Activated T-cell treated with anti-CD3 and anti-CD28 coated beads, Interleukin-2, amount 50 U/mL, for 72 hours (primary cell): ENCODE data around the gene GTF3C1. TPM values are rescaled to one million over a fixed set of nuclear protein-coding genes. Genes with fewer than 3 reads are reported as not detected.
A peak's percentile ranks its signal among the peaks of the same experiment; 100 is the strongest.

ENCODE experiments used
- ATAC-seq, 2 donors: fragments of 150-1000 bp; cut with Tn5 transposase; replicated peaks in 1 of 2; 2 replicates each; pipeline ENCODE4 v1.10.0; 2021; ENCODE audit warnings: moderate library complexity in 2 of 2, mild to moderate bottlenecking in 1 of 2
- DNase-seq, 2 donors: peaks; one replicate each; pipeline ENCODE4 v3.0.0; 2021 to 2022; ENCODE audit warnings: mixed read lengths in 1 of 2
- H3K27ac Mint-ChIP-seq: one replicate; pipeline ENCODE4 v1.8.0; 2022; ENCODE audit warnings: mild to moderate bottlenecking, moderate library complexity, mixed read lengths
- H3K27me3 Mint-ChIP-seq: one replicate; pipeline ENCODE4 v1.8.0; 2022; ENCODE audit warnings: low read depth, mixed read lengths
- H3K36me3 Mint-ChIP-seq, 2 donors: one replicate each; pipeline ENCODE4 v1.8.0; 2022; ENCODE audit warnings: mixed read lengths in 2 of 2, mild to moderate bottlenecking in 1 of 2; ENCODE audit not compliant: insufficient read depth in 2 of 2
- H3K4me1 Mint-ChIP-seq: one replicate; pipeline ENCODE4 v1.8.0; 2022; ENCODE audit warnings: low read depth, mixed read lengths
- H3K4me3 Mint-ChIP-seq, 2 donors: one replicate each; pipeline ENCODE4 v1.8.0; 2022; ENCODE audit warnings: mild to moderate bottlenecking in 2 of 2, mixed read lengths in 2 of 2, moderate library complexity in 2 of 2
- H3K9me3 Mint-ChIP-seq, 2 donors: one replicate each; pipeline ENCODE4 v1.8.0; 2022; ENCODE audit warnings: mixed read lengths in 2 of 2
- total RNA-seq, 2 donors: library from RNA; stranded (reverse); gene quantifications; one replicate each; pipeline ENCODE4 v1.2.3, GENCODE V29; 2022

Gene GTF3C1
- total RNA-seq, 2 donors from 2014 or later = 49.6 to 61.1 TPM

GRCh38 chr16:27472091-27473020, 77.4 kb downstream of the GTF3C1 start:
- Mint-ChIP-seq H3K4me3 (no peak overlapping the region), H3K36me3 (peaks cover 5 to 36% of the 10 kb centered on the region in 2 donors), H3K9me3 (no peaks in the 10 kb centered on the region), H3K27ac (no peak overlapping the region), H3K4me1 (no peaks in the 10 kb centered on the region), H3K27me3 (no peaks in the 10 kb centered on the region)
- ATAC-seq = no peak
- DNase-seq = no peak

DNA sequence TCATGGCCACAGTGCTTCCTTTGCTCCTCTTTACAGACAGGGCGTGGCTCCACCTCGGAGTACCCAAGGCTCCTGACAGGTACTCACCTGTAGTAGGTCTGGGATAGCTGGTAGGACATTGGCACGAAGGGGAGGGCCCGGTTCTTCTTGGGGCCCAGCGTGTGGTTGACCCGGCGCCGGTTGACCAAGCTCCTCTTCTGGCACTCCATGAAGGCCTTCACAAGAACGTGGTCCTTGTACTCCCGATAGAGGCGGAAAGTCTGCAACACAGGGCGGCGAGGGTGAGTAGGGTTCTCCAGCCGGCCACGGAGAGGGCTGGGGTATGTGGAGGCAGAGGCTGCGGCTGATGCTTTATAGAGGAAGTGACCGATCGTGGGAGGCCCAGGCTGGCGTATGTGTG, 78.1 kb downstream of the GTF3C1 start:
- H3K27ac Mint-ChIP-seq = no peak overlapping the region
- H3K4me3 Mint-ChIP-seq = no peak overlapping the region
- H3K4me1 Mint-ChIP-seq = no peaks in the 10 kb centered on the region
- H3K36me3 Mint-ChIP-seq = peaks cover 5 to 34% of the 10 kb centered on the region in 2 donors
- DNase-seq = no peak
- no peaks in the 10 kb centered on the region for H3K9me3 Mint-ChIP-seq
- no peak for ATAC-seq
- H3K27me3 Mint-ChIP-seq = no peaks in the 10 kb centered on the region

DNA sequence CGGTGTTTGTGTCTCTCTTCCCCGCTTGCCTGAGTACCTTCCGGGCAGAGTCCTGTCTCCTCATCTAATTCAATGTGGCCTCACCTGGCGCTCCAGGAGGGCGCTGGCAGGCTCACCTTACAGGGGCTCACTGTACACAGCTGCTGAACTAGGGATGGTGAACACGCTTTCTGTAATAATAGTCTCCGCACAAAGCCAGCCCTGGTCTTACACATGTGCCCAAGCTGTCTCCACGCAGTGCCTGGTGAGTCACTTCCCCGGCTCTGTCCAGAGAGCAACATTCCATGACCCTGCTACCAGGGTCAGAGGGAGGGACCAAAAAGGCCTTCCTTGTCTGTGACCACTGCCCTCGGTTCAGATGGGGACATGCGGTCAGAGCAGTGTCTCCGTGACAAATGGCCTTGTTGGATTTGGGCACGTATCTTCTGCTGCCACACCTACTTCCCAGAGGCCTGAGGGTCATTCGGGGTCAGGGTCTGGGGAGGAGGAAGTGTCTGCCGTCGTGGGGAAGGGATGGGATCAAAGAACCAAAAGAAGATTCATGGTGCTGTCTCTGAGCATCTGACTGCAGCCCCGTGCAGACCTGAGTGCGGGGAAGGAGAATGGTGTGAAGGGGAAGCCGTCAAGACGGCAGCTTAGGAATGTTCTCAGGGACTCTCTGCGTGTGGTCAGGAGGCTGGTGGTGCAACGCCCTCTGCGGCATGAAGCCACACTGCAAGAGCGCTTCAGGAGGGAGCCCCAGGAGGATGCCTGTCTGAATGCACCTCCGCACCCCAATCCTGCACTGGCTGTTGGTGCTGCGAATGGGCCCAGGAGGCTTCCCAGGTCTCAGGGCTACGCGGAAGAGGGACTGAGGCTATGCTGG, 78.9 kb downstream of the GTF3C1 start:
- Mint-ChIP-seq H3K27me3 (no peaks in the 10 kb centered on the region), H3K27ac (no peak overlapping the region), H3K4me1 (no peaks in the 10 kb centered on the region), H3K36me3 (peaks cover 5 to 30% of the 10 kb centered on the region in 2 donors), H3K9me3 (no peaks in the 10 kb centered on the region), H3K4me3 (no peak overlapping the region)
- ATAC-seq (no peak), DNase-seq (no peak)

- H3K4me1 Mint-ChIP-seq = peaks cover 11% of the 10 kb centered on the region
- H3K27ac Mint-ChIP-seq = no peak overlapping the region
- H3K27me3 Mint-ChIP-seq = no peaks in the 10 kb centered on the region
- no peak overlapping the region for H3K4me3 Mint-ChIP-seq
- no peak for DNase-seq
- H3K9me3 Mint-ChIP-seq = no peaks in the 10 kb centered on the region
- H3K36me3 Mint-ChIP-seq = peaks cover 5 to 29% of the 10 kb centered on the region in 2 donors
- no peak for ATAC-seq
These were observed 80.7 kb downstream of the GTF3C1 start for GRCh38 chr16:27468941-27469531.

DNA sequence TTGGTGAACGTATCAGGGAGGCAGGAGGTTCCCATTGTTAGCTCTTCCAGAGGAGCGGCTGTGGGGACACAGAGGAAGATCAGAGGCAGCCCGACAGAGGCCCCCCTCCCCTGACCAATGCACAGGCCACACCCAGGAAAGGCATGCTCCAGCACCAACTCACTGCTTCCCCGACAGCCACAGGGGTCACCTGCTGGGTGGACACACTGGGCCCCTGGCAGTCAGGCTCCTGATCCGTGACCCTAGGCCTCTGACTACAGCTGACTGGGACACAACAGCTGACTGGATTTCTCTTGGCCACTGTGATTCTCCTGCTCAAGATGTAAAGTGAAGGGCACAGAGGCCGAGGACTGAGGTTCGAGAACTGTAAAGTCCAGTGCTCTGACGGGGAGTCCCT, 84.2 kb downstream of the GTF3C1 start:
- Mint-ChIP-seq H3K4me3 (no peak overlapping the region), H3K9me3 (no peaks in the 10 kb centered on the region), H3K27ac (no peak overlapping the region), H3K36me3 (peaks cover 5 to 24% of the 10 kb centered on the region in 2 donors), H3K27me3 (no peaks in the 10 kb centered on the region), H3K4me1 (peaks cover 21% of the 10 kb centered on the region)
- ATAC-seq (no peak), DNase-seq (no peak)

DNA sequence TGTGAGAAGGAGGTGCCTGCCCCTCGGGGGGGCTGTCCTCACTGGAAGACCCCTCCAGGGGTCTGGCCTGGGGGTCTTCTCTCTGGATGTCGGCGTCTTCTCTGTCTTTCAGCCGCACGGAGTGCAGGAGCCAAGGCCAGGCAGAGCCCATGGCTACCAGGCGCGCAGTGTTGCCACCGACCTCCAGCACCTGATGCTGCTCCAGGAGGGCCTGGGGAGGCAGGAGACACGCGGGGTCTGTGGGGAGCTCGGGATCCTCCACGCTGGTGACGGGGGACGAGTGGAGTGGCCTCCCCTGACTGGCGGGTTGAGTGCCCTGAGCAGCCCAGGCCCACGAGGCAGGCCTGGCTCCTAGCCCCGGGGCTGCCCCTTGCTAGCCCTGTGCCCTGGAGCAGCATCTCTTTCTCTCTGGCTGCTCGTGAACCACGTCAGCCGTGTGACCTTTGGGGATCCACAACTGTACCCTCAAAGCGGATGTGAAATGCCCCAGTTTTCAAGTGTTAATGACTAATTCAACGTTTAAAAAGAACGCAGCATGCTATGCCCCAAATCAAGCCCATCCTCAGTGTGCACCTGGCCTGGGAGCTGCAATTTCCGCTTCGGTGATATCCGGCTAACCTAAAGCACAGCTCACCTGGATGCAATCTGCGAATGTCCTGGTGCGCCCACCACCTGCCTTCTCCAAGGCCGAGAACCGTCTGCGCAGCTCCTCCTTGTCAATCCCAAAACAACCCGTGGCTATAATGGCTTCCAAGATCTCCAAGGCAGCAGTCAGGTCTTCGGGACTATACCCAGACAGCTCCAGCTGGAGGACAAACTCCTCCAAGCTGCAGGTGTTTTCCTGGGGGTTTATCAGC, 84.9 kb downstream of the GTF3C1 start:
- Mint-ChIP-seq H3K9me3 (no peaks in the 10 kb centered on the region), H3K27me3 (no peaks in the 10 kb centered on the region), H3K36me3 (peaks cover 5 to 20% of the 10 kb centered on the region in 2 donors), H3K27ac (peak overlapping the region; percentile 72), H3K4me1 (peaks cover 21% of the 10 kb centered on the region), H3K4me3 (no peak overlapping the region)
- DNase-seq (no peak), ATAC-seq (no peak)

GRCh38 chr16:27463741-27464591, 85.7 kb downstream of the GTF3C1 start:
- ATAC-seq (peak; percentile 69), DNase-seq (peak; percentile 53 to 69)
- Mint-ChIP-seq H3K36me3 (peaks cover 5 to 19% of the 10 kb centered on the region in 2 donors), H3K27ac (peak overlapping the region; percentile 64), H3K9me3 (no peaks in the 10 kb centered on the region), H3K4me3 (peak overlapping the region; percentile 58 to 63), H3K27me3 (no peaks in the 10 kb centered on the region), H3K4me1 (peaks cover 21% of the 10 kb centered on the region)

- peaks cover 5 to 12% of the 10 kb centered on the region in 2 donors for H3K36me3 Mint-ChIP-seq
These were observed 86.6 kb downstream of the GTF3C1 start for GRCh38 chr16:27462846-27463682.

GRCh38 chr16:27462200-27462845, 87.4 kb downstream of the GTF3C1 start:
- Mint-ChIP-seq H3K36me3 (peaks cover 0 to 5% of the 10 kb centered on the region in 2 donors), H3K9me3 (no peaks in the 10 kb centered on the region), H3K4me1 (peaks cover 24% of the 10 kb centered on the region), H3K27ac (peak overlapping the region; percentile 34), H3K4me3 (no peak overlapping the region), H3K27me3 (no peaks in the 10 kb centered on the region)
- DNase-seq (no peak), ATAC-seq (no peak)

More at GRCh38 chr16:27462846-27463682, 86.6 kb downstream of the GTF3C1 start:
- no peak for DNase-seq
- no peaks in the 10 kb centered on the region for H3K9me3 Mint-ChIP-seq
- peak overlapping the region; percentile 58 to 63 for H3K4me3 Mint-ChIP-seq
- ATAC-seq = no peak
- H3K27ac Mint-ChIP-seq = peak overlapping the region; percentile 64
- H3K4me1 Mint-ChIP-seq = peaks cover 21% of the 10 kb centered on the region
- H3K27me3 Mint-ChIP-seq = no peaks in the 10 kb centered on the region

DNA sequence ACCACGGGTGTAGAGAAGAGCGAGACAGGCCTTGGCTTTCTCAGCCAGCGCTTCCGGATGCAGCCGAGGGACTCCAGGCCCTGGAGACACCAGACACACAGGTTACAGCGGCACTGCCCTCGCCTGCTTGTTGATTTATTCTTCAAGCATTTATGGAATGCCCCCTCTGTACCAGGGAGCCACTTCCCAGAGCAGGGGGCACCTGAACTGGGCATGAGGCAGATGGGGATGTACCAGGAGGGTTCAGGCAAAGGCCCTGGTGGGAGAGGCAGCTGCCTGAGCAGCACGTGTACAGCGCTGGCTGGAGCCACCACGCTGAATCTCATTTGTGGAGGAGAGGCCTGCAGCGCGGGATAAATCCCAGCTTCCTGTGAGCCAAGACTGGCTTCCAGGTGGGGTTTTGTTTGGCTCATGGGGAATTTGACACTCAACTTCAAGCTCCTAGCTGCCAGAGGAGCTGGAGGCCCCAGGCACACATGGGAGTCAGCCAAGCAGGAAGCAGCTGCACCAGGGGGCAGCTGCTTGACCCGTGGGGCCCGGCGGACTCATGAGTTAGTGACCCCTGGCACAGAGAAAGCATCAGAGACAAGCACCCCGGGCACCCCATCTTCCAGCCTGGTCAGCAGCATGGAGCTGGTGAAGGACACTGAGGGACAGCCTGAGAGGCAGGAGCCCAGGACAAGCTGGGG, 88.1 kb downstream of the GTF3C1 start:
- peaks cover 0 to 4% of the 10 kb centered on the region in 2 donors for H3K36me3 Mint-ChIP-seq
- ATAC-seq (no peak), DNase-seq (no peak)
- no peaks in the 10 kb centered on the region for H3K27me3 Mint-ChIP-seq
- peak overlapping the region; percentile 8 for H3K27ac Mint-ChIP-seq
- no peak overlapping the region for H3K4me3 Mint-ChIP-seq
- no peaks in the 10 kb centered on the region for H3K9me3 Mint-ChIP-seq
- H3K4me1 Mint-ChIP-seq = peaks cover 31% of the 10 kb centered on the region
